GM21786 (cell line): ENCODE results near the gene TTBK2.
"Not testable (repeated sequence)": the region's sequence is repeated elsewhere in the genome, so short reads cannot be mapped to it uniquely, and the experiment has no call there.

Experiments
- ATAC-seq: cut with Tn5 transposase; IDR thresholded peaks from one replicate; pipeline ENCODE4 v1.9.1; 2021; ENCODE audit not compliant: unreplicated experiment

Gene TTBK2

DNA sequence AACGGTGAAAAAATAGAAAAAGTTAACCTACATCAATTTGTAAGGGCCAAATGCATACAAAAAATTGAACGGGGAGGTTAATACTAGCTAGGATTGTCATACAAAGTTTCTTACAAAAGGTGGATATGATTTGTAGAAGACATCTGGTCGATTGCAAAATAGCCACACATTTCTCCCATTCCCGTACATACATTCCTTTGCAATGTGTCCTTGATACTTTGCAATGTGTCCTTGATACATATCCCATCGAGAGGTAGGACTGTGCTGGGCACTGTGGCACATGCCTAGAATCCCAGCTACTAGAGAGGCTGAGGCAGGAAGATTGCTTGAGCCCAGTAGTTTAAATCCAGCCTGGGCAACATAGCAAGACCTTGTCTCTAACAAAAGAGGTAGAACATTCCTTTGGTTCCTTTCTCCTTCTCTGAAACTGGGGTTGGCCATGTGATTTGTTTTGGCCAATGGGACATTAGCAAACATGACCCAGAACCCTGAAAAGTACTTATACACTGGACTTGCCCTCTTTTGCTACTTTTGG is 9.5 kb downstream of the TTBK2 start:
- ATAC-seq, result no peak

DNA sequence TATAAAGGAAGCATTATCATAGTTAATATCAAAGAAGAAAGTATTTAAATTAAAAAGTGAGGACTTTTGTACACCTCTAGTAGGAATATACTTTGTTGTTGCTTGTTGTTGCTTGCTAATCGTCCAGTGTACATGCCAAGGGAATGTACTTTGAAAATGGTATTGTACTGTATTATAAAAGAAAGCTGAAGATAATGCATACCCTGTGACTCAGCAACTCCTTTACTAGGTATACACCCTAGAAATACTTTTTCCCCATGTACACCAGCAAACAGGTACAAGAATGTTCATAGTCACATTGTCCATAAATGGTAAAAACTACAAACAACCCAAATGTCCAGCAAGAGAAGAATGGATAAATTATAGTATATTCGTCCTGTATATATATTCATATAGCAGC is 12.0 kb downstream of the TTBK2 start:
- no peak for ATAC-seq

DNA sequence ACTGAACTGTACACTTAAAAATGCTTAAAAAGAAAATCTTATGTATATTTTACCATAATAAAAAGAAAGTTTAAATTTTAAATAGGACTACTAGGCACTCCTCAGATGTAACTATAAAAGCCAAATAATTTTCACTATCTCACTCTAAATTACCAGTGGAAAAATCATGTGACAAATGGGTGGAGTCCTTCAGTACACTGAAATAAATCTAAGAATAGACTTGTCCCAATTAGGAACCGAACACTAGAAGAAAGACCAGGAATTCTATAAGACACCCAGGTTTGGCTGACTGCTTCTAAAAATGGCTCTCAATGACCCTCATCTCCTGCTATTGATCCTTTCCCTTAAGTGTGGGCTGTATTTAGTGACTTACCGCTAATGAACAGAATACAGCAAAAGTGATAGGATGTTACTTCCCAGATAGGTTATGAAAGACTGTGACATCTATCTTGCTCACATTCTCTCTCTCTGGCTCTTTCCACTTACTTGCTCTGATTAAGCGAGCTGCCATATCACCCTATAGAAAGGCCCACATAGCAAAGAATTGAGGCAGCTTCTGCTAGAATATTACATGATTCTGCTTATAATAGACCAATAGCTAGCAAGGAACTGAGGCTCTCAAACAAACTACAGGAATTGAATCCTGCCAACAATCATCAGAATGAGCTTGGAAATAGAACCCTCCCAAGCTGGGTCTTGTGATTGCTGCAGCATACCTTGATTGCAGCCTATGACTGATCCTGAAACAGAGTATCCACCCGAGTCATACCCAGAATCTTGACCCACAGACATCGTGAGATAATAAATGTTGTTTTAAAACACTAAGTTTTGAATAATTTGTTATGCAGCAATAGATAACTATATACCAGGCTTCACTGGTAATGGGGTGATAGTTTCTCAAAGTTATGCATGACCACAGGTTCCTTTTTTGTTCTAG is 16.9 kb downstream of the TTBK2 start:
- ATAC-seq, result no peak

DNA sequence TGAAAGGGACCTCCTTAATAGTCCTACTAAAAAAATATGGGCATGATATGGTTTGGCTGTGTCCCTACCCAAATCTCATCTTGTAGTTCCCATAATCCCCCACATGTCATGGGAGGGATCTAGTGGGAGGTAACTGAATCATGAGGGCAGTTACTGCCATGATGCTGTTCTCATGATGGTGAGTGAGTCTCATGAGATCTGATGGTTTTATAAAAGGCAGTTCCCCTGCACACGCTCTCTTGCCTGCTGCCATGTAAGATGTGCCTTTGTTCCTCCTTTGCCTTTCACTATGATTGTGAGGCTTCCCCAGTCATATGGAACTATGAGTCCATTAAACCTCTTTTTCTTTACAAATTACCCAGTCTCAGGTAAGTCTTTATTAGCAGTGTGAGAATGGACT is 26.7 kb downstream of the TTBK2 start:
- ATAC-seq, result not testable (repeated sequence)

DNA sequence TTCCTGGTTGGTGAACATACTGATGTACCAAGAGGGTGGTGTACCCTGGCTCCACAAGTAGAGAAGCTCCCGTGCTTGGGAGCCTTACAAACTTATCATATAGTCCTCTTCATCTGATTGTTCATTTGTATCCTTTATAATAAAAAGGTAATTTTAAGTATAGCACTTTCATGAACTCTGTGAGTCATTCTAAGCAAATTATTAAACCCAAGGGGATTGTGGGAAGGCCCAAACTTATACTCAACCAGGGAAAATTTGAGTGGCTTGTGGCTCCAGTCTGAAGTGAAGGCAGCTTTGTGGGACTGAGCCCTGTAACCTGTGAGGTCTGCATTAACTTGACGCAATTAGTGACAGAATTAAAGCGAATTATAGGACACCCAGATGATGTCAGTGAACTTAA is 29.0 kb downstream of the TTBK2 start:
- no peak for ATAC-seq

DNA sequence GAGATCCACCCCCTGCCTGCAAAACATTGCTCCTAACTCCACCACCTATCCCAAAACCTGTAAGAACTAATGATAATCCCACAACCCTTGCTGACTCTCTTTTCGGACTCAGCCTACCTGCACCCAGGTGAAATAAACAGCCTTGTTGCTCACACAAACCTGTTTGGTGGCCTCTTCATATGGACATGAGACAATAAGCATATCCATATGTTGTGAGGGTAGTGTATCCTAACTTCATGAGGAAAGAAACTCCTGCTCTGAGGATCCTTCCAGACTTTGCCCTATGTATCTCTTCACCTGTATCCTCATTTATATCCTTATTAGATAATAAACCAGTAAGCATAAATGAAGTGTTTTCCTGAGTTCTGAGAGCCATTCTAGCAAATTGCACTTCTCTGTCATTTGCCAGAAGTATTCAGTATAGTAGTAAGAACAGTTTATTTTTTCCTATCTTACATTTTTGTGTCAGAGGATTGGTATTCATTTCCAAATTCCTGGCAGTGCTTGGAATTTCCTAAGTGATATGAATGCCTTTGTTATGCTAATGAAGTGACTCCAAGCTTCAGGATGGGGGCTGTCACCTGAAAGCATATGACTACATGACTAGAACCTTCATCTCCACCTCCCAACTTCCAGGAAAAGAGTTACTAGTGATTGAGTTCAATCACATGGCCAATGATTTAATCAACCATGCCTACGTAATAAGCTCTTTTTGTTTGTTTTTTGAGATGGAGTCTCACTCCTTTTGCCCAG is 30.2 kb downstream of the TTBK2 start:
- ATAC-seq, result no peak

DNA sequence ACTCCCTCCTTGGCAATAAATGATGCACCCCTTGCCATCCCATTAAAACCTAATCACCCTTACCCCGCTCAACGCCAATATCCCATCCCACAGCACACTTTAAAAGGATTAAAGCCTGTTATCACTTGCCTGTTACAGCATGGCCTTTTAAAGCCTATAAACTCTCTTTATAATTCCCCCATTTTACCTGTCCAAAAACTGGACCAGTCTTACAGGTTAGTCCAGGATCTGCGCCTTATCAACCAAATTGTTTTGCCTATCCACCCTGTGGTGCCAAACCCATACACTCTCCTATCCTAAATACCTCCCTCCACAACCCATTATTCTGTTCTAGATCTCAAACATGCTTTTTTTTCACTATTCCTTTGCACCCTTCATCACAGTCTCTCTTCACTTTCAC is 33.2 kb downstream of the TTBK2 start:
- ATAC-seq, result not testable (repeated sequence)

DNA sequence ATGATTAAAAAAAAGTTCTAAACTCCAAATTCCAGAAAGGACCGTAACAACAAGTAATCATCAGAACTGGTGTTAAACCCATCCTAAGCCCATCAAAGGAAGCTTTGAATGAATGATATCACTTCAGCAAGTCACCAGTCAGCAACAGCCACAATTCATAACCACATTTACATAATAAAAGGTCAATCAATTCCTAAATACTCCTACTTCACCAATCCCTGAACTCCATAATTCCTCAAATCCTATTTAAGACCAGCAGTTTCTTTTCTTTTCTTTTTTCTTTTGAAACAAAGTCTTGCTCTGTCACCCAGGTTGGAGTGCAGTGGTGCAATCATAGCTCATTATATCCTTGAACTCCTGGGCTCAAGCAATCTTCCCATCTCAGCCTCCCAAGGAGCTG is 40.5 kb downstream of the TTBK2 start:
- ATAC-seq, result no peak

DNA sequence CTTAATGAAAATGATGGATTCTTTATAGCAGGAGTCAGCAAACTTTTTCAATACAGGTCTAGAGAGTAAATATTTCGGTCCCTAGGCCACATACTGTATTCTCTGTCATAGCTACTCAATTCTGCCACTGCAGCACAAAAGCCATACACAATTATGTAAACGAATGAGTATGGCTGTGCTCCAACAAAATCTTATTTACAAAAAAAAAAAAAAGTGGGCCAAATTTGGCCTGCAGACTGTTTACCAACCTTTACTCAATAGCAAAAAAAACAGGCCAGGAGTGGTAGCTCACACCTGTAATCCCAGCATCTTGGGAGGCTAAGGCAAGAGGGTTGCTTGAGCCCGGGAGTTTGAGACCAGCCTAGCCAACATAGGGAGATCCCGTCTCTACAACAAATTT is 41.1 kb downstream of the TTBK2 start:
- no peak for ATAC-seq

DNA sequence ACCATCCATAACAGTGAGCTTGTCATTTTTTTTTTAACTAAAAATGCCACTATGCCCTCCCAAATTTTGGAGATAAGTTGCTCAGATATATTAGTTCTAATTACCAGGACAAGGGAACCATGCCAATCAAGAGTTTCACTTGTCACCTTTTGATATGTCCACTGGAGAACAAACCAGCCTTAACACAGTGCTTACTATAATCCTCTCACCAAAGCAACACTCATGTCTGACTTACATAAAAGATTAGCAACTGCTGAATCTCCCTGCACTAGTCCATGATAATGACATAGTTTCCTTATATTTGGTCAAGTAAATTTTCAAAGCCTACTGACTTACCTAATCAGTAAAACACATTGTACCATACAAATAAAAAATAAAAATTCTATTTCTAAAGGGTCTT is 44.4 kb downstream of the TTBK2 start:
- no peak for ATAC-seq

DNA sequence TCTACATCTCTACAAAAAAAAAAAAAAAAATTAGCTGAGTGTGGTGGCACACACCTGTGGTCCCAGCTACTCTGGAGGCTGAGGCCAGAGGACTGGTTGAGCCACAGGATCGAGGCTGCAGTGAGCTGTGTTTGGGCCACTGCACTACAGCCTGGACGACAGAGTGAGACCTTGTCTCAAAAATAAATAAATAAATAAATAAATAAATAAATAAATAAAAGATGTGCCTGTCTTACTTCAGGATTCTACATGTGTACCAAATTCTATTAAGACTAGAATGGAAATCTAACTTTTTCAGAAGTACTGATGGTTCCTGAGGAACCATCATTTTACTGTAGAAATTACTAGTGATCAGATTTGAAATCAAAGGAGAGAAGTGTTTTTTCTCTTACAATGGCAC is 51.9 kb downstream of the TTBK2 start:
- ATAC-seq, result no peak

DNA sequence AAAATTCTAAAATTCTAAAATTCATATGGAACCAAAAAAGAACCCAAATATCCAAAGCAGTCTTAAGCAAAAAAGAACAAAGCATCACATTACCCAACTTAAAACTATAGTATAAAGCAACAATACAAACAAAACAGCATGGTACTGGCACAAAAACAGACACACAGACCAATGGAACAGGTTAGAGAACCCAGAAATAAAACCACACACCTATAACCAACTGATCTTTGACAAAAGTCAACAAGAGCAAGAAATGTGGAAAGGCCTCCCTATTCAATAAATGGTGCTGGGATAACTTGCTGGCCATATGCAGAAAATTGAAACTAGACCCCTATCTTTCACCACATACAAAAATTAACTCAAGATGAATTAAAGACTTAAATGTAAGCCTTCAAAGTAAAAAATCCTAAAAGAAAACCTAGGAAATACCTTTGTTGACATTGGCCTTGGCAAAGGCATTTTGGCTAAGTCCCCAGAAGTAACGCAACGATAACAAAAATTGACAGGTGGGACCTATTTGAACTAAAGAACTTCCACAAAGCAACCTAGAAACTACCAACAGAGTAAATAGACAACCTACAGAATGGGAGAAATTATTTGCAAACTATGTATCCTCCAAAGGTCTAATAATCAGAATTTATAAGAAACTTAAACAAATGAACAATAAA is 56.9 kb downstream of the TTBK2 start:
- ATAC-seq, result no peak

DNA sequence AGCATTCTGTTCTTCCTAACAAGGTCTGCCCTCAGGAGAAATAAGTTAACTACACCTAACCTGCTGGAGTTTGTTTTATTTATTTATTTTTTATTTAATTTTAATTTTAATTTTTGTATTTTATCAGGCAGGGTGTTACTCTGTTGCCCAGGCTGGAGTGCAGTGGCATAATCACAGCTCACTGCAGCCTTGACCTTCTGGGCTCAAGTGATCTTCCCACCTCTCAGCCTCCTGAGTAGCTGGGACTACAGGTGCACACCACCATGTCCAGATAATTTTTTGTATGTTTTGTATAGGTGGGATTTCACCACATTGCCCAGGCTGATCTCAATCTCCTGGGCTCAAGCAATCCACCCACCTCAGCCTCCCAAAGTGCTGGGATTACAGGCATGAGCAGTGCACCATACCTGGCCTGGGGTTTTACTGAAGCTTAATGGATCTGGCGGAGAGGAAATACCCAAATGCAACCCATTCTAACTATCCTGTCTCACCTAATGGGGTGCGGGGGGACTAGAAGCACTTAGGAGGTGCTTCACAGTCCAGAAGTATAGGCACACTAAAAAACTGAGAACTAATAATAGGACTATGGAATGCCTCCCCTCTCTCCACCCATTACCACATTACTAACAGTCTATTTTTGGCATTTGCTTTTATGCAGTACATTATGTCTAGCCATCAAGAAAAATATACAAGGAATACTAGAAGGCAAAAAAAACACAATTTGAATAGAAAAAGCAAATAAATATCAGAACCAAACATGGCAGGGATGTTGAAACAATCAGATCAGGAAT is 61.4 kb downstream of the TTBK2 start:
- no peak for ATAC-seq

DNA sequence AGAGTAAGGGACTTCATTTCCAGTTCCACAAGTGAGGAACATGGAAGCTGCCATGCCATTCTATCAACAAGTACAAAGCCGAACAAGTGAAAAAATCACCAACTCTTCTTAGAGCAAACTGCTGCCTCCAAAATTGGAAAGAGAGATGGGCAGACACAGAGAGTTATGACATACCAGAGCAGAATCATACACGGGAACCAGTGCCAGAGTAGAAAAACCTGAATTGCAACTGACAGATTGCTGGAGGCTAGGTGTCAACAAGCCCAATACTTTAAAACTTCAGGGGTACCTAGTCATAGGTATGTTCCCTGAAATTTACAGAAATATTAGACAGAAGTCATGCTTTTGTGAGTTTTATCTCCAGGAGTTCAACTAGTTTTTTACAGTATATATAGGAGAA is 62.0 kb downstream of the TTBK2 start:
- ATAC-seq, result no peak

DNA sequence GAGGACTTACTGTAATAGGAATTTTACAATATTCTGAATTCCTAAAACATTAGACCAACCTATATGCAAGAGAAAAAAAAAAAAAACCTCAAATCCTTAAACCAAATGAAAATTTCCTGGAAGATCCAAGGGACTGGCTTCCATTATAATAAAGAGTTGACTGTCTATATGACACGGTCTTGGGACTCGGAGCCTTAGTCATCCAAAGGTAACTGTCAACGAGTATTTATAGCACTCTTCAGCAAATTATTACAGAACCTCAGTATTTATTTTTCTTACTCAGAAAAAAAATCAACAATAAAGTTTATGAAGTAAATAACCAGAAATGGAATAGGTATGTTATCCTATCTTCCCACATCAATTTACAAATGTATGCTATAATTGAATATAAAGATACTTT is 66.0 kb downstream of the TTBK2 start:
- no peak for ATAC-seq

DNA sequence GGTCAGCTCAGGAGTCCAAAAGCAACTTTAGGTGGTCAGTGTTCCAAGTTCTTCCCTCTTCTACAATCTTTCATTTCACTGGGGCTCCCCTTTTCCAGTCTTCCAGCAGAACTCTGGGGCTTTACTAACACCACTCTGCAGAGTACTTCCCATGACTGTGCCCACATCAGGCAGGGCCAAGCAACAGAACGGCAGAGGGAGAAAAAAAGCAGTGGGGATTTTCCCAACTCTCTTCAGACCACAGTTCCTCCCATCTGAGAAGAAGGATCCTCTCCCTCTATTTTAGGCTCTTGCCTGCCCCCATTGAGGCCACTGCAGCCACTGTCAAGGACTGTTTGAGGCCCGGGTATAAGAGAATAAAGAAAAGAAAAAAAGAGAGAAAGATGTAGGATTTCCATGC is 70.7 kb downstream of the TTBK2 start:
- no peak for ATAC-seq

DNA sequence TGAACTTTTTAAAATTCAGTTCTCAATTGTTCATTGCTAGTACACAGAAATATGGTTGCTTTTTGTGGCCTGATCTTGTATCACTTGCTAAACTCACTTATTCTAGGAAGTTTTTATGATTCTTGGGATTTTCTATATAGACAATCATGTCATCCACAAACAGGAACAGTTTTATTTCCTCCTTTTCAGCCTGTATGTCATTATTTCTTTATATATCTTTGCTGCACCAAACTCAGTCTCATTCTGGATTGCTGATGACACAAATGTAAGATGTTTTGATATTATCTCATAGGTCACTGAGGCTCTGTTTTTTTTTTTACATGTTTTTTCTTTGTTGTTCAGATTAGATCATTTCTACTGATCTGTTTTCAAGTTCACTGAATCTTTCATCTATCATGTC is 71.7 kb downstream of the TTBK2 start:
- no peak for ATAC-seq

DNA sequence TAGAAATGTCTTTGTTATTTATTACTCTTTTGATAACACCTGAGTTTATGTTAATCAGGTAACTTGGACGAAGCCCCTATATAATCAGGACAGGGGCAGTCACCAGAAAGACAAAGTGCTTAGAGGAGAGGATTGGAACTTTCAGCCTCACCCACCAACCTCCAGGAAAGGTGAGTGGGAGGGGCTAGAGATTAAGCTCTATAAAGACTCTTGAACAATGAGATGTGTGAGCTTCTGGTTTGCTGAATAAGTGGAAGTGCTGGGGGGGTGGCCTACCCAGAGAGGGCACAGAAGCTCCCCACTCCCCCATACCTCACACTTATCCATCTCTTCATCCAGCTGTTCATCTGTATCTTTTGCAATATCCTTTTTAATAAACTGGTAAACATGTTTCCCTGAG is 73.9 kb downstream of the TTBK2 start:
- no peak for ATAC-seq

DNA sequence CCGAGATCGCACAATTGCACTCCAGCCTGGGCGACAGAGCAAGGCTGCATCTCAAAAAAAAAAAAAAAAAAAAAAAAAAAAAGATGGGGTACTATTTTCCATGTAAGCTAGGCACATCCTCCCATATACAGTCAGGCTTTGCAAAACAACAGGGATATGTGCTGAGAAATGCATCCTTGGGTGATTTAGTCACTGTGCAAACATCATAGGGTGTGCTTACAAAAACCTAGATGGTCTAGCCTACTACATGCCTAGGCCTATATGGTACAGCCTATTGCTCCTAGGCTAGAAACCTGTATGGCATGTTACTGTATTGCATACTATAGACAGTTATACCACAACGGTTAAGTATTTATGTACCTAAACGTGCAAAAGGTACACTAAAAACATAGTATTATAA is 75.0 kb downstream of the TTBK2 start:
- ATAC-seq, result no peak

DNA sequence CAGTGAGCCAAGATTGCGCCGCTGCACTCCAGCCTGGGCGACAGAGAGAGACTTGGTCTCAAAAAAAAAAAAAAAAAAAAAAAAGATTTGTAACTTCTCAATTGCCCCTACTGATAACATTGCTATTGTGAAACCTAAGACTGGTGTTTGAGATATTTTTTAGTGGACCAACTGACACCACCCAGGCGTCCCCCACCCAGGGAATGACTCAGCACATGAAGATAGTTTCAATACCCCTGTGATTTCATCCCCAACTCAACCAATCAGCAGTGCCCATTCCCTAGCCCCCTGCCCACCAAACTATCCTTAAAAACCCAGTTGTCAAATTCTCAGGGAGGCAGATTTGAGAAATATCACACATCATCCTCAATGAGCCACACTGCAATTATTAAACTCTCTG is 76.9 kb downstream of the TTBK2 start:
- ATAC-seq, result no peak

DNA sequence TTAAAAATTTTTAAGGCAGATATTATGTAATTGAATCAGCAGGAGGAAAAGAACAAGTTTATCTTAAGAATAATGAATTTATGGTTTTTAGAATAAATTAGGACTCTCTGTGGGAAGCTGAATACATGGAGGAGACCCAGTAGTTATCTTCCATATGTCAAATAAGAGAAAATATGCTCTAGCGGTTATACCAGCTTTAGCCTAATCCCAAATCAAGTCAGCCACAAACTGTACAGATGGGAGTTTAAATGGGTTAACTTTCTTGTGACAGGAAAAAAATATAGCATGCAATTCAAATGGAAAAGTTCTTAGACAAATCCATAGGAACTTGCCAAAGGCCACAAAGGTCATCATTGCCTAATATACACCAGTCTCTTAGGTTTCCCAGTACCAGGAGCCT is 84.3 kb downstream of the TTBK2 start:
- ATAC-seq, result no peak
